ENCODE results near the gene PTMS.

PTMS gene

GRCh38 chr12:6771509-6772330 is 5.6 kb downstream of the PTMS start:
- DNase-seq (ENCODE audit: low spot score): no peak

DNA sequence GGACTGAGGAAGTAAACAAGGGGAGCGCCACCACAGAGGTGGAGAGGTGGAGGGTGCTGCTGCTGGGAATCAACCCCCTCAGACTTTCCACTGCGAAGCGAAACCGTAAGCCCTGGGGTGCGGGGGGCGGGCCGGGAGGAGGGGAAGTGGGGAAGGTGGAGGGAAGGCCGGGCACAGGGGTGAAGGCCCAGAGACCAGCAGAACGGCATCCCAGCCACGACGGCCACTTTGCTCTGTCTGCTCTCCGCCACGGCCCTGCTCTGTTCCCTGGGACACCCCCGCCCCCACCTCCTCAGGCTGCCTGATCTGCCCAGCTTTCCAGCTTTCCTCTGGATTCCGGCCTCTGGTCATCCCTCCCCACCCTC is 6.2 kb downstream of the PTMS start, which contains the start of gene LAG3:
Gene LAG3, plus strand, starts transcription at position 190 of the 365 bp plus-strand sequence. CDS start 333 bp downstream, outside the sequence.
- no peak for DNase-seq (ENCODE audit: low spot score)

DNA sequence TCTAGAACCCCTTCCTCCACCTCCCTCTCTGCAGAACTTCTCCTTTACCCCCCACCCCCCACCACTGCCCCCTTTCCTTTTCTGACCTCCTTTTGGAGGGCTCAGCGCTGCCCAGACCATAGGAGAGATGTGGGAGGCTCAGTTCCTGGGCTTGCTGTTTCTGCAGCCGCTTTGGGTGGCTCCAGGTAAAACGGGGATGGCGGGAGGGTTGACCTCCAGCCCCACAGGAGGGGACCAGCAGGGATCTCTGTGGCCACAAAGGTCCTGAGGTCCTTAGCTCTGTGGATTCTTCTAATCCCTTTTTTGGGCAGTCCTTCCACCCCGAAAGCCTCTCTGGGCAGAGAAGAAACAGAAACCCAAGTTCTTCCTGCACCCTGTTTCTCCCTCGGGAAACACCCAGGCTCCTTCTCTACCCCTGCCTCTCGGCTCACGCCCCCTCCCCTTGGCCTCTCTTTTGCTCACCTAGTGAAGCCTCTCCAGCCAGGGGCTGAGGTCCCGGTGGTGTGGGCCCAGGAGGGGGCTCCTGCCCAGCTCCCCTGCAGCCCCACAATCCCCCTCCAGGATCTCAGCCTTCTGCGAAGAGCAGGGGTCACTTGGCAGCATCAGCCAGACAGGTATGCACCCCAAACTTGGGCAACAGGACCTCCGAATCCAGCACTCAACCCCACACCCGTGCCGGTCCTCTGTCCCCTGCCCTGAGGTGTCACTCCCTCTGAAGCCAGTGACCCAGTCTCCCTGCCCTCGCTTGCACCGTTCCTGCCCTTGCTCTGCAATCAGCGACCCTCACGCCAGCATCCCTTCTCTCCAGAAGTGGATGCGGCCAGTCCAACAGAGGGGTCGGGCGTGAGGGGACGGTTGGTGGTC is 6.8 kb downstream of the PTMS start:
- DNase-seq (ENCODE audit: low spot score): no peak

- no peak for DNase-seq (ENCODE audit: low spot score)
Measured at GRCh38 chr12:6773590-6774351, 7.6 kb downstream of the PTMS start.

DNA sequence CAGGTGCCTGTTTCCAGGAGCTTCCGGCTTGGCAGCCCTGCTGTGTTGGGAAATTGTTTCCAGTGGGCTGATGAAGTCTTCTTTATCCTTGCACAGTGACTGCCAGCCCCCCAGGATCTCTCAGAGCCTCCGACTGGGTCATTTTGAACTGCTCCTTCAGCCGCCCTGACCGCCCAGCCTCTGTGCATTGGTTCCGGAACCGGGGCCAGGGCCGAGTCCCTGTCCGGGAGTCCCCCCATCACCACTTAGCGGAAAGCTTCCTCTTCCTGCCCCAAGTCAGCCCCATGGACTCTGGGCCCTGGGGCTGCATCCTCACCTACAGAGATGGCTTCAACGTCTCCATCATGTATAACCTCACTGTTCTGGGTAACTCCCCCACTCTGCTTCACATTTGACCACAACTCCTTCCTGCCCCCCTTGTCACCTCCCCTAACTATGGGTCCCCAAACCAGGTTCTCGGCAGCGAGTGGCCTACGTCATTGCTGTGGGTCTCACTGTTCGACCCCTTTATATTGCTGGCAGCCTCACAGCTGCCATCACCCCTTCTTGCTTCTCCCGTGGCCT is 8.4 kb downstream of the PTMS start:
- no peak for DNase-seq (ENCODE audit: low spot score)

DNA sequence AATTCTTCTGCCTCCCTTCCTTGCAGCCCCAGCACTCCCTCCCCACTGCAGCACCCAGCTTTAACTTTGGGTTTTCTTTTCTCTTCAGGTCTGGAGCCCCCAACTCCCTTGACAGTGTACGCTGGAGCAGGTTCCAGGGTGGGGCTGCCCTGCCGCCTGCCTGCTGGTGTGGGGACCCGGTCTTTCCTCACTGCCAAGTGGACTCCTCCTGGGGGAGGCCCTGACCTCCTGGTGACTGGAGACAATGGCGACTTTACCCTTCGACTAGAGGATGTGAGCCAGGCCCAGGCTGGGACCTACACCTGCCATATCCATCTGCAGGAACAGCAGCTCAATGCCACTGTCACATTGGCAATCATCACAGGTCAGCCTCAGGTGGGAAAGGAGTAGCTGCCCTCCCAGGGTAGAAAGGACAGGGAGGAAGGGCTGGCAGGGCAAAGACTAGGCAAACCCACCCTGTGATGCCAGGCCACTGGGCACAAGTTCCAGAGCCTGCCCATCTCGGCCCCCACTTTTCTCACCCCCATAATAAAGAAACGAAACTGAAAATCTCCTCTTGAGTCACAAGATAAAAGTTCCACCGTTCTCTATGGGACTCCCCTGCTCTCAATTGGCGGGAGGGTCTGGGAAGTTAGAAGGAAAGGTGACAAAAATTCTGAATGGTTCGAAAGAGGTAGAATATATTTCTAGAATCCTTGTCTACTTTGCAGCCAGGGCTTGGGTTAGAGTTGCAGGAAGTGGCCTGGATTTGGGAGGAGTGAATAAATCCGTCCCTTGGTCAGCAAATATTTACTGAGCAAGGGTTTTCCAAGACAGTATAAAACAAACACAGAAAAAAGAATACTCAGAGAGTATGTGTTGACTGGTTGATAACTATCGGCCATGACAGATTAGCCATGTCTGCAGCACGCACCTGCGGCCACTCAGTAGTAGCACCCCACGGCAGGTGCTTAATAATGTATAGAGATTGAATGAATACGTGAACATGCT is 9.3 kb downstream of the PTMS start:
- no peak for DNase-seq (ENCODE audit: low spot score)

DNA sequence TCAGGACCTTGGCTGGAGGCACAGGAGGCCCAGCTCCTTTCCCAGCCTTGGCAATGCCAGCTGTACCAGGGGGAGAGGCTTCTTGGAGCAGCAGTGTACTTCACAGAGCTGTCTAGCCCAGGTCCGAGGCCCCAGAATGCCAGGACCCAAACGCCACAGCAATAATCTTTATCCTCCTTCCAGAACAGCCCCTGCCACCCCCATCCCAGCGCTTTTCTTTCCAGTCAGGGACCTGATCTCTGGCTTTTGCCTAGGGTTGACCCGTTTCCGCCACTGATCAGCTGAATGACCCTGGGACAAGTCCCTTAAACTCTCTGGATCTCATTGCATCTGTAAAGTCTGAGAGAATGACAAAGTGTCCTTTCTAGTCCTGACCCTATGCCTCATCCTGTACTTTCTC is 11.2 kb downstream of the PTMS start:
- no peak for DNase-seq (ENCODE audit: low spot score)

DNA sequence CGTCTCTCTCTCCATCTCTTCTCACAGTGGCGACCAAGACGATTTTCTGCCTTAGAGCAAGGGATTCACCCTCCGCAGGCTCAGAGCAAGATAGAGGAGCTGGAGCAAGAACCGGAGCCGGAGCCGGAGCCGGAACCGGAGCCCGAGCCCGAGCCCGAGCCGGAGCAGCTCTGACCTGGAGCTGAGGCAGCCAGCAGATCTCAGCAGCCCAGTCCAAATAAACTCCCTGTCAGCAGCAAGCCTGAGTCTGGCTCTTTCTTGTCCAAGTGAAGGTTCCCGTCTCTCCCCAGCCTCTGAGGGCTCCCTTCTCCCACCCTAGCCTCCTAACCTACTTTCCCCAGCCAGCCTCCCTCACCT is 12.0 kb downstream of the PTMS start:
- no peak for DNase-seq (ENCODE audit: low spot score)

GRCh38 chr12:6778574-6779550 is 12.7 kb downstream of the PTMS start:
- peak; percentile 92 for DNase-seq (ENCODE audit: low spot score)

- no peak for DNase-seq (ENCODE audit: low spot score)
Measured at GRCh38 chr12:6779708-6780432, 13.7 kb downstream of the PTMS start.

DNA sequence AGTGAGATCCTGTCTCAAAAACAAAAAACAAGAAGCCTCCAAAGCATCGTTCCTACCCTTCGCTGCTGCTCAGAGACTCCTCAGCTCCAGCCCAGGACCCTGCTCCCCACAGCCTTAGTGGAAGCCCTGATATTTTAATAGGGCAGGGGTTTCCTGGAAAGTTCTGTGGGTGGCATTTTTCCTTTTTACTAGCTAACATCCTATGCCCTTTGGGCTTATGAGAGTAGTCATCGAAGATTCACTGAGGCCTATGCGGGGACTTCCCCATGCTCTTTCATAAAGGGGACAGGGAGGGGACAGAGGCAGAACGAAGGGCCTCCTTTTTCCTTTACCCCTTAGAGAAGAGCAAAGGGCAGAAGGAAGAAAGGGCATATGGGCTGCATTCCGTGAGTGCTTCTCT is 14.4 kb downstream of the PTMS start:
- no peak for DNase-seq (ENCODE audit: low spot score)

DNA sequence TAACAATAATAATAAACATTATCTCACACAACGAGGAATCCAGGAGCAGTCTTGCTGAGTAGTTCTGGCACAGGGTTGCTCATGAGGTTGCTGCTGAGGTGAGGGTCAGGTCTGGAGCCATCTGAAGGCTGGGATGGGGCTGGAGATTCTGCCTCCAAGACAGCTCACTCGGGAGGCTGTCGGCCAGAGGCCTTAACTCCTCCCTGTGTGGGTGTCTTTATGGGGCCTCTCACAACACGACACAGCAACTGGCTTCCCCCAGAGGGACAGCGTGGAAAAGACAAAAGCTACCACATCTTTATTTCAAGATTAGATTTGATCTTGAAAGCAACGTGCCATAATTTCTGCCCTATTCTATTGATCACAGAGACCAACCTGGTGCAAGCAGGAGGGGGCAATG is 16.0 kb downstream of the PTMS start:
- no peak for DNase-seq (ENCODE audit: low spot score)

GRCh38 chr12:6782850-6783566 is 16.8 kb downstream of the PTMS start:
- no peak for DNase-seq (ENCODE audit: low spot score)

GRCh38 chr12:6783828-6784227 is 17.7 kb downstream of the PTMS start:
- no peak for DNase-seq (ENCODE audit: low spot score)

DNA sequence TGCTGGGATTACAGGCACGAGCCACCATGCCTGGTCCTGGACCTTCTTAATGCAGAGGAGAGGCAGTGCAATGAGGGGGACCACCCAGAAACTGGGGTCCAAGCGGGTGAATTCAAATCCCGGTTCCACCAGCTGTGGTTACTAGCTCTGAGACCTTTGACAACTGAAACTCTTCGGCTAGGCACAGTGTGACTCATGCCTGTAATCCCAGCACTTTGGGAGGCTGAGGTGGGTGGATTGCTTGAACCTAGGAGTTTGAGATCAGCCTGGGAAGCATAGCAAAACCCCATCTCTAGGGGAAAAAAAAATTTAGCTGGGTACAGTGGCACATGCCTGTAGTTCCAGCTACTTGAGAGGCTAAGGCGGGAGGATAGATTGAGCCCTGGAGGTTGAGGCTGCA is 18.1 kb downstream of the PTMS start:
- no peak for DNase-seq (ENCODE audit: low spot score)

GRCh38 chr12:6784761-6785160 is 18.6 kb downstream of the PTMS start:
- no peak for DNase-seq (ENCODE audit: low spot score)

DNA sequence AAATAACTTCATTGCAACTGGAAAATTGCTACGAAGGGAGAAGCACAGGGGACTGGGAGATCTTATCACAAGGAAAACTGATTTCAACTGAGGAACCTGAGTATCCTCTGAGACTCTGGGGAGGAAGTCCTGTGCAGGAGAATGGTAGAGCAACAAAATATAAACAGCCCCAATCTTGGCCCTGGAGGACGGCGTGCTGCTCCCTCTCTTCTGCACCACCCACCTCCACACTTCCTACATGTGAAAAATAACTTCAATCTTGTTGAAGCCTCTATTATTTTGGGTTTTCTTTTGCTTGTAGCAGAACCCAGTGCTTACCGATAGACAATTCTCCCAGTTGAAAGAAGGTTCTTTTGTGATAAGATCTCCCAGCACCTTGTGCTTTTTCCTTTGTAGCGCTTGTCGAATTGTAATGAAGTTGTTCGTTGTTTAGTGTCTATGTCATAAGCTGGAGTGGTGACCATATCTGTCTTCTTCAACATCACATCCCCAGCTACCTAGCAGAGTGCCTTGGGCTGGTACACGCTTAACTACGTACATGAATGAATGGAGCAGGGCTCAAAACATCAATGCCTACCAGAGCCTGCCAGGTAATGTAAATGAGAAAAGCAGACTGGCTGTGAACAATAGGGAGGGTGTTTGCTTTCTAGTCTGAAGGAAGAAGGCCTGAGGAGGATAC is 20.4 kb downstream of the PTMS start:
- no peak for DNase-seq (ENCODE audit: low spot score)

DNA sequence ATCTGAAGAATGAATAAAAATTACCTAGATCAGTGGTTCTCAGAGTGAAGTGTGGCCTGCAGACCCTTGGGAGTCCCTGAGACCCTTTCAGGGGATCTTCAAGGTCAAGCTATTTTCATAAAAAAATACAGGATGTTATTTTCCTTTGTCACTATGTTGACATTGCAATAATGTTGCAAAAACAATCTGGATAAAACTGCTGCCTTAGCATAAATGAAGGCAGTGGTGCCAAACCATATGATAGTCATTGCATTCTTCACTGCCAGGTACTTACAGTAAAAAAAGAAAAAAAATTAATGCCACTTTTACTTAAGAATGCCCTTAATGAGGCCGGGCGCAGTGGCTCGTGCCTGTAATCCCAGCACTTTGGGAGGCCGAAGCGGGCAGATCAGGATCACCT is 21.1 kb downstream of the PTMS start:
- DNase-seq (ENCODE audit: low spot score): no peak

Measured in D341Med (cell line).